Measurements from ENCODE around the gene EMC10.

GRCh38 chr19:50449236-50449899 lies 26.9 kb upstream of the EMC10 start:
- TF ChIP-seq EZH2phosphoT487 (IDR thresholded peaks at IDR 0.05; ENCODE audit: borderline replicate concordance, low read length) (no peak), CTCF (conservative IDR thresholded peaks at IDR 0.05; ENCODE audit: low read depth, low read length) (no peak), EZH2 (IDR thresholded peaks at IDR 0.05; ENCODE audit: low read length, unreplicated experiment) (no peak)
